HS-27A (cell line): Measurements from ENCODE around the gene HSD17B12.
"Not testable (repeated sequence)": the region's sequence is repeated elsewhere in the genome, so short reads cannot be mapped to it uniquely, and the experiment has no call there.

ENCODE experiments used
- DNase-seq: peaks from one replicate; pipeline ENCODE4 v3.0.0-alpha.2; 2012; ENCODE audit warnings: low read depth, missing footprints

The HSD17B12 gene

DNA sequence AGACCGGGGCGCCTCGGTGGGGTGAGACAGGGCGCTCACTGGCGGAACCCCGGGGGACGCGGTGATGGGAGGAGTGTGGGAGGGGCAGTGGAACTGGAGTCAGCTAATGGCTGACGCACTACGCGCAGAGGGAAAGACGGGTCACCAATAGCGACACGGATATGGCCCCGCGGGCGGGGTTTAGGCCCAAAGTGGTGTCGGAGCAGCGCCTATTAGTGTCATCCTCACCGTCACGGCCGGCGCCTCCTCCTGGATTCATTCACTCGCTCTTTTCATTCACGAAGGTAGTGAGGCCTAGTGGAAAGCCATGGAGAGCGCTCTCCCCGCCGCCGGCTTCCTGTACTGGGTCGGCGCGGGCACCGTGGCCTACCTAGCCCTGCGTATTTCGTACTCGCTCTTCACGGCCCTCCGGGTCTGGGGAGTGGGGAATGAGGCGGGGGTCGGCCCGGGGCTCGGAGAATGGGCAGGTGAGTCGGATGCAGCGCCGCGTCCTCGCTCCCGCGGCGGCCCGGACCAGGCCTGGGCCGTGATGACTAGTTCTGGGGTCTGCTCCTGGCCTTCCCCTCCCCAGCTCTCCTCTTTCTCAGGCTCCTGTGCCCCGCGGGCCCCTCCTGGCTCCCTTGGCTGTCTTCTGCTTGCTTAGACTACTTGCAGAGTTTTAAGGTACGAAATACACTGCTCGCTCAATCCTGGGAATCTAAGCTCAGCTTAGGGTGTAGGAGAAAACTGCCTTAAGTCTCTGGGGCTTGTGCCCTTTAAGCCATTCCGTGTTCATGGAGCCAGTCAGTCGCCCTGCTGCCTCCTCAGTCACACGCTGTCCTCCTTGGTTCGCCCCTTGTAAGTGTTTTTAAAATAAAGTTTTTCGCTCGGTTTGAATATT lies at the start of gene HSD17B12:
Gene HSD17B12, plus strand, starts transcription at position 218 of the 880 bp plus-strand sequence. Its CDS starts 90 bp downstream, at position 308.
- peak; percentile 88 for DNase-seq

- no peak for DNase-seq
Observed at GRCh38 chr11:43631732-43632131, 48.8 kb upstream of the HSD17B12 start.

- DNase-seq = no peak
Observed at GRCh38 chr11:43632181-43632580, 48.4 kb upstream of the HSD17B12 start.

DNA sequence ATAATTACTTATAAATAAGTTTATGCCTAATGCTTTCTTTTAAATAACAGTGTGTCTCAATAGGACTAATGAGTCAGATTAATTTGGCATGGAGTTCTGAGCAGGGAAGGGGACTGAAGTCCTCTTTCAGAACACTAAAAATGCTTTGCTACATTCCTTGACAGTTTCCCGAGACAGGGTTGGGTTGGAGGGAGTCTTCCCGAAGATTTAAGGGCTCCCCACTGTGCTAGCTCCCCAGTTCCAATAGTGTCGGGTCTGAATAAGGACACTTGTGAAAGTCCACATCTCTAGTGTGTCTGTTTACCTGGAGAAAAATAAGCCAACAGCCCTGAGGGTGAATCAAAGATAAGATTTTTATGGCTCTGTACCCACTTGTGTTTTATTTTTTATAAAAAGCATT lies 41.8 kb upstream of the HSD17B12 start:
- no peak for DNase-seq

- DNase-seq = no peak
Observed at GRCh38 chr11:43639224-43639623, 41.3 kb upstream of the HSD17B12 start.

DNA sequence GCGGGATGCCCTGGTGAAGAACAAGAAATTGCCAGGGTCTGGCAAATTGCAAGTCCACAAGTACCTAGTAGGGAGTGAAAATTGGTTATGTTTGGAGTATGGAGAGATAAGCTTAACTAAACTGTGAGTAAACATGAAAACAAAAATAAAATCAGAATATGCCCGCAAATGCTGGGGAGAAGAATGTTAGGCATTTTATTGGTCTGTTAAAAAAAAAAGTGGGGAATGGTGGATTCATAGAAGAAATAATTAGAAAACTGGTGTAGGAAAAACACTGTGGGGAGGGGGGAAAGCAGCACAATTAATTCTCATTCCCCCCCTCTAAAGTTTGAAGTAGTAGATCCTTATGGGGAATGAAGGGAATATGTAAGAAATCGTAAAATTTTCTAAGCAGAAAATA lies 40.6 kb upstream of the HSD17B12 start:
- DNase-seq = no peak

- peak; percentile 59 for DNase-seq
Observed at GRCh38 chr11:43643898-43644620, 36.5 kb upstream of the HSD17B12 start.

DNA sequence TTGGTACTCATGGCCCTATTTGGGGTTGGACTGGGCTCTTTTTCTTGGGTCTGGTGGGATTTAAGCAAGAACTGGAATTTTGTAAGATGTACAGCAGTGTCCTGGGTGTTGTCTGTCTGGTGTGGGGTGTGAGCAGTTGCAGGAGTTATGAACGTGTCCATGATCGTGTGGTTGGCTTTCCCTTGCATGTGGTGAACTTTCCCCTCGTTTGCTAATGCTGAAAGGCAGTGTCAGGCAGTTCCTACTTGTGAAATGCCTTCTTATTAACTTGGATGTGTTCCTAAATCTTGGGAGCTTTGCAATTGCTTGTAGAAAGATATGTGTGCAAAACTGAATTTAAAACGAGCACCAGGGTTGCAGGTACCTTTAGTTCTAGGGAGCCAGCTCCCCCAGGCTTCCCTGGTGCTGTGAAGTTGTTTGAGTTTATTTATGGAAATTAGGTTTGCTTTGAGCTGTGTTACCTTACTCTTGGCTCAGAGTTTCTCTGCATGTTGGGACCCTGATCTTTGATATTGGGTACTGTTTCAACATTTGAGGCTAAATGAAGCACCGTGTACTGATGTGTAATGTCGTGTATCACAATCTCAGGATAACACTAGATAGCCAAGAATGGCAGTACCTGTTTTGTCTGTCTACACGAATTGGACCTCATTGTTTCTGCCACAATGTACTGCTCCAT lies 35.8 kb upstream of the HSD17B12 start:
- no peak for DNase-seq

- DNase-seq = no peak
Observed at GRCh38 chr11:43646767-43647166, 33.8 kb upstream of the HSD17B12 start.

DNA sequence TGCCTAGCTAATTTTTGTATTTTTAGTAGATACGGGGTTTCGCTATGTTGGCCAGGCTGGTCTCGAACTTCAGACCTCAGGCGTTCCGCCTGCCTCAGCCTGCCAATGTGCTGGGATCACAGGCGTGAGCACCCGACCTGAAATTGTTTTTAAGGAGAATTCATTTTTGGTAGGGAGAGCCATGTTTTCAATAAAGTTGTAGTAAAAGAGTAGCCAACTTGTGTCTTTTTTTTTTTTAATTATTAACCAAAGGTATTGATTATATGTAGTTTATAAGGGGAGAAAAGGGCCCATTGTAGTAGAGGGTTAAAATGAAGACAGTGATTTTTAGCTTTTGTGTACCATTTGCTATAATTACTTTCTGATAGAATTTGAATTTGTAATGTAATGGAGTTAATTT lies 31.6 kb upstream of the HSD17B12 start:
- no peak for DNase-seq

GRCh38 chr11:43649501-43649900 lies 31.0 kb upstream of the HSD17B12 start:
- no peak for DNase-seq

- DNase-seq = no peak
Observed at GRCh38 chr11:43649921-43650320, 30.6 kb upstream of the HSD17B12 start.

- not testable (repeated sequence) for DNase-seq
Observed at GRCh38 chr11:43663018-43663417, 17.5 kb upstream of the HSD17B12 start.

DNA sequence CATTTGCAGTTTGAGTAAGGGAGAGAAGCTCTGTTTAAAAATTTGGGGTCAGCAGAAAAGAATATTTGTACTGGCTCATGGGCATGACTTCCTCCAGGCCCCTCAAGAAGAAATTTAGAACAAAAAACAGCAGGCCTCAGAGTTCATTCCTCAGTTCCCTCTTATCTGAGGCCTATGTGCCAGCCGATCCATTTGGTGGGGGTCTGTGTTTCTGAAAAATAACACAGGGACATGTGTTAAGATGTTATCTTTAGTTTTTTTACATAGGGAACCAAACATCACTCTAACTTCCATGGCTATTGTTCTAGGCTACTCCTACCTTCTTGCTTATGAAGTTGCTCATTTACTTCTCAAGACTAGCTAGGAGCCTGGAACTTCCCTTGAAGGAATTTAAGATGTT lies 16.2 kb upstream of the HSD17B12 start:
- DNase-seq = no peak

- not testable (repeated sequence) for DNase-seq
Observed at GRCh38 chr11:43671284-43671683, 9.3 kb upstream of the HSD17B12 start.

GRCh38 chr11:43674560-43674959 lies 6.0 kb upstream of the HSD17B12 start:
- no peak for DNase-seq

GRCh38 chr11:43676933-43677332 lies 3.6 kb upstream of the HSD17B12 start:
- no peak for DNase-seq

- DNase-seq = peak; percentile 35
Observed at GRCh38 chr11:43681401-43681942, 934 bp downstream of the HSD17B12 start.

DNA sequence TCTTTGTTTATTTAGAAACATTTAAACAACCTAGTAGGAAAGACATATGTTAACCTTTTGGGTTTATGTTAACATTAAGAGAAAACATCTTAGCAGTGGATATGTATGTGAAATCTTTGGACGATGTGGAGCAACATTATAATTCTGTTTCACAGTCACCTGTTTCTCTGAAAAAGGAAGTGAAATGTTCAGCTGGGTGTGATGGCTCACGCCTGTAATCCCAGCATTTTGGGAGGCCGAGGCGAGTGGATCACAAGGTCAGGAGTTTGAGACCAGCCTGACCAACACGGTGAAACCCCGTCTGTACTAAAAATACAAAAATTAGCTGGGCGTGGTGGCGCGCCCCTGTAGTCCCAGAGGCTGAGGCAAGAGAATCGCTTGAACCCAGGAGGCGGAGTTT lies 1.5 kb downstream of the HSD17B12 start:
- not testable (repeated sequence) for DNase-seq

DNA sequence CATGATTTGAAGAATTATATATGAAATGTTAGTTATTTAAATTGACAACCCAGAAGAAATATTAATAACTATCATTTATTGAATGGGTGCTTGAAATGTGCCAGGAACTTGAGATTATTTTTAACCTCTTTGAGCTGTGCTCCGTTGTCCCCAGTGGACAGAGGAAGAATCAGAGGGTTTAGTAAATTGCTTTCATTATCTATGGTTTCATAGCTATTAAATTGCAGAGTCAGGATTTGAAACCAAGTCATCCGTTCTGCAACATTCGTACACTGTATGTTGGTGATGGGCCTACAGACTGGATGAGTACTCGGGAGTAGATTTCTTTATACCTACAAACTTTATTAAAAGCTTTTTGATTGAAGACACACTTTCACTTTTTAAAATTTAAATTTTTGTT lies 4.9 kb downstream of the HSD17B12 start:
- DNase-seq = no peak

- no peak for DNase-seq
Observed at GRCh38 chr11:43686207-43686606, 5.7 kb downstream of the HSD17B12 start.

- no peak for DNase-seq
Observed at GRCh38 chr11:43687120-43687791, 6.7 kb downstream of the HSD17B12 start.
